IPS-18a (cell line): ENCODE results near the gene GPRC5C.

Source experiments
- H3K27ac ChIP-seq: one replicate; pipeline ENCODE4 v1.5.1; 2013; ENCODE audit warnings: low read length
- H3K27me3 ChIP-seq: one replicate; pipeline ENCODE4 v1.6.1; 2013; ENCODE audit warnings: mild to moderate bottlenecking, low read length; ENCODE audit not compliant: control insufficient read depth, insufficient read depth
- H3K36me3 ChIP-seq: one replicate; pipeline ENCODE4 v1.6.1; 2013; ENCODE audit warnings: low read depth, low read length; ENCODE audit not compliant: control insufficient read depth
- H3K4me1 ChIP-seq: one replicate; pipeline ENCODE4 v1.6.1; 2013; ENCODE audit warnings: low read depth, low read length; ENCODE audit not compliant: control insufficient read depth
- H3K4me3 ChIP-seq: one replicate; pipeline ENCODE4 v1.5.1; 2013; ENCODE audit warnings: low read length
- H3K9ac ChIP-seq: one replicate; pipeline ENCODE4 v1.6.1; 2013; ENCODE audit warnings: mild to moderate bottlenecking, low read length, moderate library complexity
- H3K9me3 ChIP-seq: one replicate; pipeline ENCODE4 v1.6.1; 2013; ENCODE audit warnings: low read depth, low read length; ENCODE audit not compliant: control insufficient read depth

GPRC5C gene

DNA sequence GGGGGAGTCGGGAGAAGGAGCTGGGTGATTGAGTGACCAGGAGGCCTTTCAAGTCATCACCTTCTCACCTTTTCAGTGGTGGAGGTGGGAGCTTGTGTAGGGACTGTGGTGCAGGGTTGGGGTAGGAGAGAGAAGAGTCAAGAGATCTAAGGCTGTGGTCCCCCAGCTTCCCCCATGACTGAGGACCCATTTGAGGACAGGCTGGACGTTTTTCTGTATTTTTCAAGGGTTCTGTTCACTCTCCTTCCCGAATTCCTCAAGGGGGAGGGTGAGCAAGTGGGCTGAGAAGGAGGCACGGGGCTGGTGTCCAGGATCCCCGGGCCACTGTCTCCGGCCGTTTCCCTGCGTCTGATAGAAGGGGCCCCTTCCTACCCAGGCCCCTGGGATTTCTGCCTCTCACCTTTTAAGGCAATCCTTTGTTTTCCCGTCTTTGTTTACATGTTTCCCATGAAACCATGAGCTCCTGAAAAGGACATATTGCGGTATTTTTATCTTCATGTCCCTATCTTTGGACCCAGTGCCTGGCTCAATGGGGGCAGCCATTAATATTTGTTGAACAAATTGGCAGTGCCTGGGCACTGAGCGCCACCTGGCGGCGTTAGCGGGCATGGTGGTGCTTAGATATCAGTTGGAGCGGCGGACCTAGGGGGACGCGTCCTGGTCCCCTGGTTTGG is 25.4 kb downstream of the GPRC5C start:
- no peak overlapping the region for H3K27ac ChIP-seq

GRCh38 chr17:74457820-74458166 is 25.9 kb downstream of the GPRC5C start:
- Histone ChIP-seq H3K4me1 (peaks cover 33% of the 10 kb centered on the region), H3K27me3 (peaks cover 9% of the 10 kb centered on the region), H3K9ac (no peak overlapping the region), H3K4me3 (no peak overlapping the region), H3K36me3 (no peaks in the 10 kb centered on the region), H3K27ac (no peak overlapping the region), H3K9me3 (no peaks in the 10 kb centered on the region)

More for the DNA sequence above, 25.4 kb downstream of the GPRC5C start:
- H3K27me3 ChIP-seq, result peaks cover 14% of the 10 kb centered on the region
- no peak overlapping the region for H3K9ac ChIP-seq
- H3K4me3 ChIP-seq, result no peak overlapping the region
- H3K9me3 ChIP-seq, result no peaks in the 10 kb centered on the region
- peaks cover 38% of the 10 kb centered on the region for H3K4me1 ChIP-seq
- H3K36me3 ChIP-seq, result no peaks in the 10 kb centered on the region

DNA sequence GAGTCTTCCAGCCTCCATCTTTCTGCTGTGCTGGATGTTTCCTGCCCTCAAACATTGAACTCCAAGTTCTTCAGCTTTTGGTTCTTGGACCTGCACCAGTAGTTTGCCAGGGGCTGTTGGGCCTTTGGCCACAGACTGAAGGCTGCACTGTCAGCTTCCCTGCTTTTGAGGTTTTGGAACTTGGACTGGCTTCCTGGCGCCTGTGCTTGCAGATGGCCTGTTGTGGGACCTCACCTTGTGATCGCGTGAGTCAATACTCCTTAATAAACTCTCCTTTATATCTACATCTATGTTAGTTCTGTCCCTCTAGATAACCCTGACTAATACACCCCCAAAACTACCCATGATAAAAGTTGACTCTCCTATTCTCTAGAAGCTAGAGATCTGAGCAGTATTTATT is 26.9 kb downstream of the GPRC5C start:
- H3K36me3 ChIP-seq, result no peaks in the 10 kb centered on the region
- no peak overlapping the region for H3K9ac ChIP-seq
- peaks cover 24% of the 10 kb centered on the region for H3K4me1 ChIP-seq
- H3K9me3 ChIP-seq, result no peaks in the 10 kb centered on the region
- H3K27ac ChIP-seq, result no peak overlapping the region
- no peak overlapping the region for H3K4me3 ChIP-seq
- H3K27me3 ChIP-seq, result no peaks in the 10 kb centered on the region

DNA sequence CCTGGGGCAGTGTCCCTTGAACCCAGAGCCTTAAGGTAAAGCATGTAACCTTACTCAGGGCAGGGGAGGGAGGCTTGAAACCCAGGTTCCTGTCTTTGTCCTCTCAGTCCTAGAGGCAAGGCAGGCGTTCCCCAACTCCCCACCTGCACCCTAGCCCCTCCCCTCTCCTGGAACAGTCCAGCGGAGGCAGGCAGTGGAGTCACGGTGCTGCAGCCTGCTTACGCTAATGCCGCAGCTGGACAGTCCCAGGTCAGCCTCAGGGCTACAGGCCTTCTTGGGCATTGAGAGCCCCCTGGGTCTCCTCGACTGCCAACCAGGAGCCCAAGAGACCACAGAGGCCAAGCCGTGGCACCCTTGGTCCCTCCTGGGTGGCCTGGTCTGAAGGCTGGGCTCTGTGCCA is 27.7 kb downstream of the GPRC5C start:
- peaks cover 21% of the 10 kb centered on the region for H3K4me1 ChIP-seq
- H3K9ac ChIP-seq, result no peak overlapping the region
- no peaks in the 10 kb centered on the region for H3K27me3 ChIP-seq

DNA sequence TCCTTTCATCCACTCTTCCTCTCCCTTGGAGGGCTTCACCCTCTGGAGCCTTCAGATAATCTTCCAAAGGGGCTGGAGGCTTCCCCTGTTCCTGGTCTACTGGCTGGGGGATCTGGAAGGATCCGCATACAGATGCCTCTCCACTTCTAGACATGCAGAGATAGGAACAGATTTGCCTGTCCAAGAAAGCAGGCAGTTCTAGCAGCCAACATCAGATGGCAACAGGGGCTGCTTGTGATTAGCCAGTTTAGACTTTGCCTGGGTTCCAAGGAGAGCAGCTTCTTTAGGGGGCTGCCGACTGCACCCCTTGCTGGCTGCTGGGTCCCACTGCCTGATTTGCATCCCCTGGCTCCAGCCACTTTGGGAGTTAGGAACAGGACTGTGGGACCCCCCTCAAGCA is 28.4 kb downstream of the GPRC5C start:
- H3K36me3 ChIP-seq, result no peaks in the 10 kb centered on the region
- no peak overlapping the region for H3K4me3 ChIP-seq
- no peaks in the 10 kb centered on the region for H3K9me3 ChIP-seq
- peaks cover 14% of the 10 kb centered on the region for H3K4me1 ChIP-seq
- H3K27me3 ChIP-seq, result no peaks in the 10 kb centered on the region
- no peak overlapping the region for H3K9ac ChIP-seq
- no peak overlapping the region for H3K27ac ChIP-seq

More for the DNA sequence above, 27.7 kb downstream of the GPRC5C start:
- H3K36me3 ChIP-seq, result no peaks in the 10 kb centered on the region
- no peak overlapping the region for H3K4me3 ChIP-seq
- no peak overlapping the region for H3K27ac ChIP-seq
- H3K9me3 ChIP-seq, result no peaks in the 10 kb centered on the region

GRCh38 chr17:74460996-74461395 is 29.1 kb downstream of the GPRC5C start:
- Histone ChIP-seq H3K9me3 (no peaks in the 10 kb centered on the region), H3K27me3 (no peaks in the 10 kb centered on the region), H3K9ac (no peak overlapping the region), H3K27ac (no peak overlapping the region), H3K4me1 (peaks cover 9% of the 10 kb centered on the region), H3K36me3 (no peaks in the 10 kb centered on the region), H3K4me3 (no peak overlapping the region)

GRCh38 chr17:74461611-74462010 is 29.7 kb downstream of the GPRC5C start:
- no peaks in the 10 kb centered on the region for H3K36me3 ChIP-seq
- peaks cover 6% of the 10 kb centered on the region for H3K4me1 ChIP-seq
- H3K4me3 ChIP-seq, result no peak overlapping the region
- H3K9ac ChIP-seq, result no peak overlapping the region
- H3K27me3 ChIP-seq, result no peaks in the 10 kb centered on the region
- H3K9me3 ChIP-seq, result no peaks in the 10 kb centered on the region
- no peak overlapping the region for H3K27ac ChIP-seq

- H3K9ac ChIP-seq, result no peak overlapping the region
- no peaks in the 10 kb centered on the region for H3K36me3 ChIP-seq
- H3K27ac ChIP-seq, result no peak overlapping the region
- peaks cover 6% of the 10 kb centered on the region for H3K27me3 ChIP-seq
- H3K4me3 ChIP-seq, result no peak overlapping the region
- H3K4me1 ChIP-seq, result peaks cover 6% of the 10 kb centered on the region
- no peaks in the 10 kb centered on the region for H3K9me3 ChIP-seq
Measured at GRCh38 chr17:74464730-74465377, 33.0 kb downstream of the GPRC5C start.

DNA sequence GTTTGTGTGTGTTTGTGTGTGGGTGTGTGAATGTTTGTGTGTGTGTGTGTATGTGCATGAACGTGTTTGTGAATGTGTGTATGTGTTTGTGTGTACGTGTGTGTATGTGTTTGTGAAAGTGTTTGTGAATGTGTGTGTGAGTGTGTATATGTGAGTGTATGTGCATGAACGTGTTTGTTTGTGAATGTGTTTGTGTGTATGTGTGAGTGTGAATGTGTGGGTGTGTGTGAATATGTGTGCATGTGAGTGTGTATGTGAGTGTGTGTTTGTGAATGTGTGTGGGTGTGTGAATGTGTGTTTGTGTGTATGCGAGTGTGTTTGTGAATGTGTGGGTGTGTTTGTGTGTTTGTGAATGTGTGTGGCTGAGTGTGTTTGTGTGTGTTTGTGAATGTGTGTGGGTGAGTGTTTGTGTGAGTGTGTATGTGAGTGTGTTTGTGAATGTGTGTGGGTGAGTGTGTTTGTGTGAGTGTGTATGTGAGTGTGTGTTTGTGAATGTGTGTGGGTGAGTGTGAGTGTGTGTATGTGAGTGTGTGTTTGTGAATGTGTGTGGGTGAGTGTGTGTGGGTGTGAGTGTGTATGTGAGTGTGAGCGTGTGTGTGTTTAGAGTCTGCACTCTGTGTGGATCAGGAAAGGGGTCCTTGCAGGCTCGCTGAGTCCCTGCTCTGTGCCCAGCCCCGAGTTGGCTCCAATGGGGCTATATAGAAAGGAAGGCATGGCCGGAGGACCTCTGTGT is 33.7 kb downstream of the GPRC5C start:
- H3K9me3 ChIP-seq, result no peaks in the 10 kb centered on the region
- peaks cover 6% of the 10 kb centered on the region for H3K4me1 ChIP-seq
- peaks cover 6% of the 10 kb centered on the region for H3K27me3 ChIP-seq
- no peak overlapping the region for H3K27ac ChIP-seq
- no peak overlapping the region for H3K4me3 ChIP-seq
- H3K9ac ChIP-seq, result no peak overlapping the region
- H3K36me3 ChIP-seq, result no peaks in the 10 kb centered on the region

GRCh38 chr17:74466111-74466827 is 34.4 kb downstream of the GPRC5C start, which contains the start of gene CD300A:
Gene CD300A, plus strand, starts transcription at chr17:74466634. Its CDS starts 70 bp downstream, at chr17:74466704.
- Histone ChIP-seq H3K36me3 (no peaks in the 10 kb centered on the region), H3K4me3 (peak within 1 kb of the TSS; percentile 15), H3K27ac (no peak within 1 kb of the TSS), H3K27me3 (peaks cover 6% of the 10 kb centered on the region), H3K4me1 (peaks cover 6% of the 10 kb centered on the region), H3K9ac (no peak within 1 kb of the TSS), H3K9me3 (no peaks in the 10 kb centered on the region)

DNA sequence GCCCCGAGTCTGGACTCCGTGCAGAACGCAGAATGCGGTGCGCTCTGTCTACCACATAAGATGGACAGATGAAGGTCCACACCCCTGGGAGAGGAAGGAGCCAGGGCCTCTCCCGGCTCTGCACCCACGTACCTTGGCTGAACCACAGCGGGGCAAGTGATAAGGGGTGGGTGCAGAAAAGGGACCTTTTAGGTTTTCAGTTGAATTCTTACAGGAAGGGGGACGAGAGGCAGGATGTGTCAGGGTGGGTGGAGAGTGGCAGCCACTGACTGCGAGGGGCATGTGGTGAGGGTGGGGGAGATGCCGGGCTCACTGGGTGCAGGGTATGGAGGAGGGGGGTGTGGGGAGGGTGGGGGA is 34.9 kb downstream of the GPRC5C start:
- peaks cover 6% of the 10 kb centered on the region for H3K27me3 ChIP-seq
- H3K9ac ChIP-seq, result no peak overlapping the region
- no peaks in the 10 kb centered on the region for H3K9me3 ChIP-seq
- peaks cover 6% of the 10 kb centered on the region for H3K4me1 ChIP-seq
- no peak overlapping the region for H3K4me3 ChIP-seq
- H3K27ac ChIP-seq, result no peak overlapping the region
- no peaks in the 10 kb centered on the region for H3K36me3 ChIP-seq
